WERI-Rb-1 (cell line): ENCODE data around the gene TIRAP.
A peak's percentile ranks its signal among the peaks of the same experiment; 100 is the strongest.
"Not testable (repeated sequence)": the region's sequence is repeated elsewhere in the genome, so short reads cannot be mapped to it uniquely, and the experiment has no call there.

Experiments
- DNase-seq: peaks from one replicate; pipeline ENCODE4 v3.0.0-alpha.2; 2020
- H3K27ac ChIP-seq: fragments of 250-450 bp; sonication (Bioruptor Pico); 2 replicates; pipeline ENCODE4 v1.5.1; 2020; ENCODE audit warnings: mild to moderate bottlenecking, moderate library complexity
- H3K27me3 ChIP-seq: fragments of 250-450 bp; sonication (Bioruptor Pico); 2 replicates; pipeline ENCODE4 v1.5.1; 2021; ENCODE audit warnings: mild to moderate bottlenecking, low read depth, moderate library complexity; ENCODE audit not compliant: insufficient read depth, severe bottlenecking
- H3K36me3 ChIP-seq: fragments of 250-450 bp; sonication (Bioruptor Pico); 2 replicates; pipeline ENCODE4 v1.5.1; 2020; ENCODE audit warnings: mild to moderate bottlenecking, moderate library complexity
- H3K4me3 ChIP-seq: 2 replicates; pipeline ENCODE4 v1.5.1; 2011; ENCODE audit warnings: low read depth, mild to moderate bottlenecking, control low read depth, low read length
- H3K9me3 ChIP-seq: fragments of 250-450 bp; sonication (Bioruptor Pico); 2 replicates; pipeline ENCODE4 v1.5.1; 2021; ENCODE audit warnings: mild to moderate bottlenecking, moderate library complexity; ENCODE audit not compliant: severe bottlenecking
- CTCF ChIP-seq: IDR thresholded peaks from 2 replicates; pipeline ENCODE4 v1.5.1; 2011; ENCODE audit warnings: low read depth, mild to moderate bottlenecking, control low read depth, inconsistent platforms, low read length

Gene TIRAP

DNA sequence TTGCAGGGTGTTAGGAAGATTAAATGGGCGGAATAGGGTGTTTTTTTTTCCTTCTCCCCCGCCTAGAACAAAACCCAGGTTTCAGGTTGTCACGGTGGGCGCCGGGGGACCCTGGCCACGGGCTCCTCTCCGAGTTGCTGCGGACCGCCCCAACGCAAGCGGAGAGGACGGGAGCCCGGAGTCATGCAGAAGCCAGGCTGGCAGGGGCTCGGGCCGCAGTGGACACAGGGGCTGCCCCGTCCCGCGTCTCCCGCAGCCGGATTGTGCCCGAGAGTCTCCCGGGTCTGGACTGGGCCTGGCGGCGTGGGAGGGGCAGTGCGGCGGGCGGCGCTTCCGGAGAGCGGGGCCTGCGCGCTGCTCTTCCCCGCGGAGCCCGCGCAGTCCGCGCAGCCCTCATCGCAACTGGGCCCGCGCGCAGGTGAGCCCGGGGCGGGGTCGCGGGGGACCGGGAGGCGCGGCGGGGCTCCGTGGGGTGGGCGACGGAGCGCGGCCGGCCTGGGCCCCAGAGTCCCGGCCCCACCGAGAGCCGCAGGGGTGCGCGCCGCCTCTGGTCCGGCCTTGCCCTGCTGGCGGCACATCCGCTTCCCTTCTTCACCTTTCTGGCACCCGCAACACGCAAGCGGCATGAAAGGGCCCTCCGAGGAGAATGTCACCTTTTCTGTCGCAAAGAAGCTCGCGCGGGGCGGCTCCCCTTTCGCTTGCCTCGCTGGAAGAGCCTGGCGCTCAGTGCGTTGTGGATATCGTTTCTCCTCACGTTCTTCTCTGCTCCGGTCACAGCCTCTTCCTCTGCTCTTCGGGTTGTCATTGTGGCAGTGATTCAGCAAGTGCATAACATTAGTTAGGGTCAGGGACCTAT, at the start of gene TIRAP:
TIRAP (plus strand) TSS at position 358 of the 856 bp plus-strand sequence. CDS start 7,802 bp downstream, outside the sequence.
- peak; percentile 69 for DNase-seq
- Histone ChIP-seq H3K4me3 (peak within 1 kb of the TSS; percentile 60), H3K27ac (peak within 1 kb of the TSS; percentile 86), H3K36me3 (no peaks in the 10 kb centered on the region), H3K27me3 (no peaks in the 10 kb centered on the region), H3K9me3 (no peaks in the 10 kb centered on the region)
- no peak for TF ChIP-seq CTCF

DNA sequence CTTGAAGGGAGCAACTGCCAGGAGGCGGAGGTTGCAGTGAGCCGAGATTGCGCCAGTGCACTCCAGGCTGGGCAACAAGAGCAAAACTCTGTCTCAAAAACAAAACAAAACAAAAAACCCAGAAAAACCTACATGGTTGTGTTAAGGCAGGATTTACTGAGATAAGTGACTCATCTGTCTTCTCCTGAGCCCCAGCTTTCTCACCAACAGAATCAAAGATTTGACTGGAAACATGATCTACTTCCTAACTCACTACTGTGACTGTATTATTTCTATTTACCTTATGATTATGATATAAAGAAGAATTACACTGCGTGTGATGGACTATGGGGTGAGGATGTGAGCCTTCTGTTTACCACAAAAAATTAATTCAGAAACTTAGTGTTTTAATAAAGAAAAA, 49.5 kb upstream of the TIRAP start:
- H3K27ac ChIP-seq: no peak overlapping the region
- TF ChIP-seq CTCF: no peak
- peaks cover 20% of the 10 kb centered on the region for H3K36me3 ChIP-seq
- H3K9me3 ChIP-seq: no peaks in the 10 kb centered on the region
- no peak overlapping the region for H3K4me3 ChIP-seq
- H3K27me3 ChIP-seq: no peaks in the 10 kb centered on the region
- no peak for DNase-seq

DNA sequence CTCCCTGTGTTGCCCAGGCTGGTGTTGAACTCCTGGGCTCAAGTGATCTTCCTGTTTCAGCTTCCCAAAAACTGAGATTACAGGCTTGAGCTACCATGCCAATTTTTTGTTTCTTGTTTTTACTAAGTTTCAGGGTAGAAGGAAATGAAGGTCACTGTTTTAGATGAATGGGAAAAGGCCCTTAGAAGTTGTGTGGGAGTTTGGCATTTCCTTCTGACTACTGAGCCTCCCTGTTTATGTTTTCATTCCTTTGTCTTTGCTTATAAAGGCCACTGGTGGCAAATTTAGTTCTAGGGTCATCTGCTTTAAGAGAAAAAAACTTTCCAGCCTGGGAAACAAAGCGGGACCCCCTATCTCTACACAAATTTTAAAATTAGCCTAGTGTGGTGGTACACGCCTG, 36.3 kb upstream of the TIRAP start:
- Histone ChIP-seq H3K9me3 (no peaks in the 10 kb centered on the region), H3K4me3 (no peak overlapping the region), H3K27ac (no peak overlapping the region), H3K36me3 (peaks cover 27% of the 10 kb centered on the region), H3K27me3 (no peaks in the 10 kb centered on the region)
- no peak for DNase-seq
- no peak for TF ChIP-seq CTCF

DNA sequence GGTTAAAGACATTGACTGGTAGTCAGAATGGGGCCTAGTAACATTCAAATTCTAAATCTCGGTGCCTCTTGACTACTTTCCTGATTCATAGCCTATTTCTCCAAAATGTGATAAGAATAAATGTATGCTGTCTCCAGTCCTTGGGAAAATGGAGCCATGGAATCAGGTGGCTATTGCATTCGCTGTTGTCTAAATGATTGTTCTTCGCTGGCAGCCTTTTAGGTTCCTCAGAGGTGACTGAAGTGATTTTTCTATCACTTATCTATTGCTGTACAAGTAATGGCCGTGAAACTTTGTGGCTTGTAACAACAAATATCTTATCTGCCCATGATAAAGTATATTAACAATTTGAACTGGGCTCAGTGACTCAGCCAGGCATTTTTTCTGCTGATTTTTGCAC, 29.6 kb upstream of the TIRAP start:
- no peak for DNase-seq
- Histone ChIP-seq H3K27ac (no peak overlapping the region), H3K4me3 (no peak overlapping the region), H3K36me3 (peaks cover 46% of the 10 kb centered on the region), H3K9me3 (no peaks in the 10 kb centered on the region), H3K27me3 (no peaks in the 10 kb centered on the region)
- no peak for TF ChIP-seq CTCF

DNA sequence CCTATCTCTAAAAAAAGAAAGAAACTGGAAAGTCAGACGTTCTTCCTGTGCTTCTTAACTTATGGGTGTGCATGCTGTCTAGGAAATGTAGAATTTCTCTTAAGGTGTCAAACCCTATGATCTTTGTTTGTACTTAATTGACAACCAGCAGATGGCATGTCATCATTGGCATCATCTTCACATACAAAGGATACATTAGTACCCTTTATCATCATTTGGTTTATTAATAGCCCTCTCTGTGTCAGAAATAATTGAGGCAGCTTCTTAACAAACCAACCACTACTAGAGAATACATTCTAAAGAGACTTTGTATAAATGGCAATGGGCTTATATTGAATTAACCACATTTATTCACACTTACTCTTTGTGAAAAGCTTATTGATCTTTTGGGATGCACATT, 28.1 kb upstream of the TIRAP start:
- no peak overlapping the region for H3K27ac ChIP-seq
- H3K4me3 ChIP-seq: no peak overlapping the region
- peaks cover 46% of the 10 kb centered on the region for H3K36me3 ChIP-seq
- H3K27me3 ChIP-seq: no peaks in the 10 kb centered on the region
- TF ChIP-seq CTCF: no peak
- no peaks in the 10 kb centered on the region for H3K9me3 ChIP-seq
- no peak for DNase-seq

DNA sequence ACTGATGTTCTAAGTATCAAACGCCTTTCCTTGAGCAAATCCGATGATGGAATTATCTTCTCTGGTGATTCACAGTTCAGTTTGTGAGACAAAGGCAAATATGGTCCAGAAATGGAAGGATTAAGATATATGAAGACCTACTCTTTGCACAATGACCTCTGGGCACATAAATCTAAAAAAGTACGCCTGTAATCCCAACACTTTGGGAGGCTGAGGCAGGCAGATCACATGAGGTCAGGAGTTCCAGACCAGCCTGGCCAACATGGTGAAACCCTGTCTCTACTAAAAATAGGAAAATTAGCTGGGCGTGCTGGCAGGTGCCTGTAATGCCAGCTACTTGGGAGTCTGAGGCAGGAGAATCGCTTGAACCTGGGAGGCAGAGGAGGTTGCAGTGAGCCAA, 27.4 kb upstream of the TIRAP start:
- H3K27me3 ChIP-seq, H3K9me3 ChIP-seq, H3K4me3 ChIP-seq, DNase-seq, H3K27ac ChIP-seq: not testable (repeated sequence)
- peaks cover 45% of the 10 kb centered on the region for H3K36me3 ChIP-seq
